Measurements from ENCODE around the gene TAF15.

The TAF15 gene

GRCh38 chr17:35821308-35821707 is 12.0 kb downstream of the TAF15 start:
- no peak for DNase-seq

DNA sequence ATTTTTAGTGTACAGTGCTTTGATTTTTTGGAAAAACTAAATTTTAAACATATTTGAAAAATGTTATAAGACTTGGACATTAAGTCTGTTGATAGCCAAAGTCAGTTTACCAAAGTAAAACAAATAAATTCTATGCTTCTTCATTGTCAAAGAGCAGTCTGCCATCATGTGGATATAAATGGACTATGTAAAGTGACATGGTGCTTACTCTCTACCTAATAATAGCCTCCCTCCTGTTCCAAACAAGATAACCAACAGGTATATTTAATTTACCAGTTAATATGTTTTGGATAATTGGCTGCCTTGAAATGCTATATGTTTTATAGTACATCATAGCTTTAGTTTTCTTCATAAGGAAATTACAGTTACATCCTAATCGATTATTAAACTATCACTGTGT is 15.9 kb downstream of the TAF15 start:
- no peak for DNase-seq

DNA sequence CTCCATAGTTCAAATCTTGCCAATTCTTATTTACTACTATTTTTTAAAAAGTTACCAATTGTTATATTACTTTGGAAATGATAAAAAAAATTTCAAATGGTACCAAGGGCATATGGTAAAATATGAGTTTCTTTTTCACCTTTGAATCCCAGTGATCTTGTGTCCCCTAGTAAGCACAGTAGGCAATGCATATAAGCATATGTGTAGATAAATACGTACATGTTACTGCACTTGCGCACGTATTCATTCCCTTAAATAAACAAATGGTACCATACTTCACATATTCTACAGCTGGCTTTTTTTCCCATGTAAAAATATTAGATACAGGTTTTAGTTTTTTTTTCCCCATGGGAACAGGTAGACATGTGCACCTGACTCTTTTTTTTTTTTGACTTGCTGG is 31.8 kb downstream of the TAF15 start:
- no peak for DNase-seq

GRCh38 chr17:35841505-35841904 is 32.2 kb downstream of the TAF15 start:
- no peak for DNase-seq

DNA sequence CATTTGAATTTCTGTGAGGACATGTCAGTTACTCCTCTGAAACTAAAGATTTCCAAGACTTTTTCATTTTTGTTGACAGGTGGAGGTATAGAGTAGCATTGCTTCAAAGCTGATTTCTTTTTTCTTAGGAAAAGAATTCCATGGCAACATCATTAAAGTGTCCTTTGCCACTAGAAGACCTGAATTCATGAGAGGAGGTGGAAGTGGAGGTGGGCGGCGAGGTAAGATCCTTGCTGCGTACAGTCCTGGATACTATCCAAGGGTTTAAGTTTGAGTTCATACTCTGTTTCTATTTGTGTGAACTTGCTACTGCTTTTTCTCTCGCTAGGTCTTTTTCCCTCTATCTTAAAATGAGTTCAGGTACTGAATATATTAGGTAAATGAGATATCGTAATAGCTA is 33.0 kb downstream of the TAF15 start:
- DNase-seq = no peak

DNA sequence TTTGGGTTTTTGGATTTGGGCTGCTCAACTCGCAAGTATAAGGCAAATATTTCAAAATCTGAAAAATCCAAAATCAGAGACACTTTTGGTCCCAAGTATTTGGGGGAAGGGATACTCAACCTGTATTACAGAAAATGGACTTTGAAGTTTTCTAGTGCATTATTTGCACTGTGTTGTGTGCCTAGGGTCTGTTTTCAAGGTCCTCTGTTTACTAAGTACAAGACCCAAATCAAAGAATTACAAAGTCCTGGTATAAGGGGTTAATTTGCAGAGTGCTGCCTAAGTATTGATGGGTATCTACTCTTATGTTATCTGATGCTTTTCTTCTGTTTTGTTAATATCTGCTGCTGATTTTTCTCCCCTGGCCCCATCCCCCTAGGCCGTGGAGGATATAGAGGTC is 34.4 kb downstream of the TAF15 start:
- no peak for DNase-seq

DNA sequence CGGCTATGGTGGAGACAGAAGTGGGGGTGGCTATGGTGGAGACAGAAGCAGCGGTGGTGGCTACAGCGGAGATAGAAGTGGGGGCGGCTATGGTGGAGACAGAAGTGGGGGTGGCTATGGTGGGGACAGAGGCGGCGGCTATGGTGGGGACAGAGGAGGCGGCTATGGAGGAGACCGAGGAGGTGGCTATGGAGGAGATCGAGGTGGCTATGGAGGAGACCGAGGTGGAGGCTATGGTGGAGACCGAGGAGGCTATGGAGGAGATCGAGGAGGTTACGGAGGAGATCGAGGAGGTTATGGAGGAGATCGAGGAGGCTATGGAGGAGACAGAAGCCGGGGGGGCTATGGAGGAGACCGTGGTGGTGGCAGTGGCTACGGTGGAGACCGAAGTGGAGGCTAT is 35.3 kb downstream of the TAF15 start:
- no peak for DNase-seq

DNA sequence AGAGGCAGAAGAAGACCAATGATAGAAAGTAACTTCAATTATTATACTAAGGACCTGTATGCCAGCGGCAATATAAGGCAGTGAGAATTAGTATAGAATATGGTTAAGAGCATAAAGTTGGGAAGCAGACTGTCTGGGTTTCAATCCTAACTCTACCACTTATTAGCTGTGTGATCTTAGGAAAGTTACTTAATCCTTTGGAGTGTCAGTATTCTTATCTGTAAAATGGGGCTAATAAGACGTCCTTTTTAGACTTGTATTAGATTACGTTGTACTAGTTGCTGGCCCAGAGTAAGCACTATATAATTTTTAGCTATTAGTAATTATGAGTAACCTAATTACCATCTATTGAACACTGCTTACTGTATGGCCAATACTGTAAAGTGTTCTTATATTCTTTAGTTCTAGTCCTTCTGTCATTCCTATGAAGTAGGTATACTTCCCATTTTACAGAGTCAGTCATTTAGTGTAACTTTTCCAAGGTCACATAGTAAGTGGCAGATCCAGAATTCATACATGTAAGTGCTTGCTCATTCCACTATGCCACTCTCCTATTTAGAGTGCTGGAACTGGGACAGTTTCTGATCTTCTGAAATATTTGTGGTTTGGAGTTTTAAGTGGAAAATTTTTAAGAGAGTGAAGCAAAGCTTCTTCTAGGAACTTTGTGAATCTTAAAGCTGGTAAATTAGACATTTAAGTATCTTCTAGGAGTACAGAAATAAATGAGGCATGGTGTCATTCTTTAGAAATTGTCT is 36.9 kb downstream of the TAF15 start:
- DNase-seq = no peak

- DNase-seq = no peak
Observed at GRCh38 chr17:35847006-35847405, 37.7 kb downstream of the TAF15 start.

- DNase-seq = no peak
Observed at GRCh38 chr17:35847633-35848373, 38.5 kb downstream of the TAF15 start.

DNA sequence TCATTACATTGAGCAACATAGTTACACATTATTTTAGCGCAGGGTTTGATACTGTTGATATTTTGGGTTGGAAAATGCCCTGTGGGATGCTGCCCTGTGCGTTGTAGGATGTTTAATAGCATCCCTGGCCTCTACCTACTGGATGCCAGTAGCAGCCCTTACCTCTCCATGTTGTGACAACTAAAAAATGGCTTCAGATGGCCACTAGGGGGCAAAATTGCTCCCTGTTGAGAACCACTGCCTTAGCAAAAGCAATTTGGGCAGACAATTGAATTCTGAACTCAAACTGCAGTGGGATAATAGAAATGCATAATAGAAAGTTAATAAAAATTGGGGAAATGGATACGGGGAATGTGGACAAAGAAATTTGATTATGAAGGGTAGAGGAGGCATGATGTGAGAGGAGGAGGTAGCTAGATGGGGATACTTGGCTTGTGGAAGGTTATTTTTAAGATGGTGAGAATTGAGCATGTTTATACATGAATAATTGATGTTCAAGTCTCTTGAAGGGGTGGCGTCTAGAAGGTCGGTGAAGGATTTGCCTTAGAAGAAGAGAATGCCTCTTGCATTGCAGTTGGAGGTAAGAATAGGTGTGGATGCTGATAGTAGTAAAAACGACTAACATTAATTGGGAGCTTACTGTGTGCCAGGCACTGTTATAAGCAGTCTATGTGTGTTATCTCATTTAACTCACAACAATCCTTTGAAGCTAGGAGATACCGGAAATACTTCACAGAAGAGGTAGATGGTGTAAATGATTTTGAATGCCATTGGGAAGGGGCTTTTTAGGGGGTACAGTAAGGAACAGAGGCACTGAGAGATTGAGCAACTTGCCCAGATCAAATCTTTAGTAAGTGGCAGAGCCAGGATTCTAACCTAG is 40.4 kb downstream of the TAF15 start:
- DNase-seq = peak; percentile 80

- no peak for DNase-seq
Observed at GRCh38 chr17:35855965-35856364, 46.7 kb downstream of the TAF15 start.

DNA sequence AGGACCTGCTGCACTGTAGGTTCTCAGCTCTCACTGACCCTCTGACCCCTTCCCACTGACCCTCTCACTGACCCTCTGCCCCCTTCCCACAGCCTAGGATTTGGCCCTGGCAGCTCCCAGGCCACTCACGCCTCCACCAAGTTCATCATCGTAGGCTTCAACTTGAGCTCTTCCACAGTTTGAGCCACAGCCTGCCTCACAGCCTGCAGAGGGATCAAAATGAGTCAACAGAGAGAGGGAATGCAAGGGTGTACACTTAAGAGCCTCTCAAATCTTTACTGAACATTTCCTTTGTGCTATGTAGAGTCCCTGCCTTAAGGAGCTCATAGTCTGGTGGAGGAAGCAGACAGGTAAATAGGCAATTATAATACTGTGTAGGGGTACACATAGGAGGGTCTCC is 47.3 kb downstream of the TAF15 start:
- DNase-seq = no peak

GRCh38 chr17:35864853-35865252 is 55.6 kb downstream of the TAF15 start:
- no peak for DNase-seq

GRCh38 chr17:35865412-35866340 is 56.4 kb downstream of the TAF15 start:
- DNase-seq = no peak

- no peak for DNase-seq
Observed at GRCh38 chr17:35866341-35866950, 57.2 kb downstream of the TAF15 start.

- no peak for DNase-seq
Observed at GRCh38 chr17:35867574-35867973, 58.3 kb downstream of the TAF15 start.

GRCh38 chr17:35868737-35869136 is 59.5 kb downstream of the TAF15 start, which contains the start of gene HEATR9:
Gene HEATR9, minus strand, starts transcription at chr17:35868891. Its CDS starts 149 bp downstream, at chr17:35868742.
- no peak for DNase-seq

DNA sequence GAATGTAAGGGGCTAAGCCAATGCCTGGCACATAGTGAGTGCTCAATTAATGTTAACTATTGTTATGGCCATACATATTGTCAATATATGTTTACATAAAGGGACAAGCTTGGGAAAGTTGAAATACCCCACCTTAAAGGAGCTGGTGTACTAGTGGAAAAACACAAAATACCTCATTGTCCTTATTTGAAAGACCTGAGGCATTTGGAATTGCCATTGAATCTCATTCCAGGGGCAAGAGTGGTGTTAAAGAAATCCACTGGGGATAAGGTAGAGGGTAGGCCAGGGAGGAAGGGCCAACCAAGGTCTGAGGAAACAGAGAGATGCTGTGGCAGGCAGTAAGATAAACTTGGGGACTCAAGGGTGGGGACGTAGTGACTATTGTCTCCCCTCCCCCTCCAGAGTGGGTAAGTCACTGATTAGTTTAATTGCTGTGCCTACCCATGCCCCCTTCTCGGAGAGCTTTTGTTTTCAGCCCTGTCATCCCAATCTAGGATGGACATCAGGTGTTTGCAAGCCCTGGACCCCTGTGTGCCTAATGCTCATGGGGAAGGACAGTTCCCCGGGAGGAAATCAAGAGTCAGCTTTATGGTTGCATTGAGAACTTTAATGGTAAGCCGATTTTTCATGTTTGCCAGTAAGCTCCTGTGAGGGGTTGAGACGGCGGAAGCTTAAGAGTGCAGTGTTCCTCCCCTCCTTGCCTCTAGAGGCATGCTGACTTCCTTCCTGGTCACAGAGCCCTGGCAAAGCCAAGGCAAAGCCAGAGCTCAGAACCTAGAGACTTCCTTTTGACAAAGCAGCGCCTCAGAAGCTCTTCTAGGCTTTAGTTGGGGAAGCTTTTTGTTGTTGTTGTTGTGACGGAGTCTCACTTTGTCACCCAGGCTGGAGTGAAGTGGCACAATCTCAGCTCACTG is 61.9 kb downstream of the TAF15 start:
- DNase-seq = no peak

- no peak for DNase-seq
Observed at GRCh38 chr17:35872196-35872980, 63.1 kb downstream of the TAF15 start.
